NT2/D1 (cell line): Measurements from ENCODE around the gene ALDH7A1.

Source experiments
- SUZ12 ChIP-seq: IDR thresholded peaks from 2 replicates; pipeline ENCODE4 v1.6.1; 2011; ENCODE audit not compliant: insufficient read length, insufficient read depth; ENCODE audit errors: extremely low read depth
- YY1 ChIP-seq: IDR thresholded peaks from 2 replicates; pipeline ENCODE4 v1.6.1; 2011; ENCODE audit not compliant: insufficient read length, insufficient read depth

DNA sequence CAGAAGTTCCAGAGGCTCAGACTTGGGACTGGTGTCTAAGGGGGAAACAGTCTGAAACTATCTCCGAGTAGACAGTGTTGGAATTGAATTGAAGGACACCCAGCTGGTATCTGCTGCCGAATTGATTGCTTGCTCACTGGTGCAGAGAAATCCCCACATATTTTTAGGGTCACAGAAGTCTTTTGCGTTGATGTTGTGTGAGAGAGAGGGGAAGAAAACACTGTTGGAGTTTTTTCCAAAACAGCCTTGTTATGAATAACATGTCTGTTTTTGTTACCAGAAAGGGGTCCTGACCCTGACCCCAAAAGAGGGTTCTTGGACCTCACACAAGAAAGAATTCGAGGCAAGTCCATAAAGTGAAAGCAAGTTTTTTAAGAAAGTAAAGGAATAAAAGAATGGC lies 81.3 kb downstream of the ALDH7A1 start:
- no peak for TF ChIP-seq YY1
- no peak for TF ChIP-seq SUZ12
